Fibroblast of lung (primary cell): ENCODE results near the gene C1GALT1. TPM values are rescaled to one million over a fixed set of nuclear protein-coding genes. Genes with fewer than 3 reads are reported as not detected.
"Not testable (repeated sequence)": the region's sequence is repeated elsewhere in the genome, so short reads cannot be mapped to it uniquely, and the experiment has no call there.

Experiments
- DNase-seq, 2 donors: peaks; one replicate each; pipeline versions ENCODE4 v3.0.0 to v3.0.0-alpha.2; 2010; ENCODE audit warnings: low read depth in 2 of 2
- H2AFZ ChIP-seq: 2 replicates; pipeline ENCODE4 v1.5.1; 2012; ENCODE audit warnings: low read length, control low read depth, inconsistent platforms
- H3K27ac ChIP-seq: 2 replicates; pipeline ENCODE4 v1.5.1; 2011; ENCODE audit warnings: low read length, control low read depth; ENCODE audit not compliant: insufficient read depth
- H3K27me3 ChIP-seq: 2 replicates; pipeline ENCODE4 v1.5.1; 2011; ENCODE audit warnings: mild to moderate bottlenecking, low read length; ENCODE audit not compliant: control insufficient read depth, insufficient read depth
- H3K36me3 ChIP-seq: 2 replicates; pipeline ENCODE4 v1.5.1; 2011; ENCODE audit warnings: low read length; ENCODE audit not compliant: control insufficient read depth, insufficient read depth
- H3K4me1 ChIP-seq: 2 replicates; pipeline ENCODE4 v1.5.1; 2011; ENCODE audit warnings: low read length; ENCODE audit not compliant: control insufficient read depth, insufficient read depth; ENCODE audit errors: extremely low read depth
- H3K4me2 ChIP-seq: 2 replicates; pipeline ENCODE4 v1.5.1; 2011; ENCODE audit warnings: low read length, control low read depth; ENCODE audit not compliant: insufficient read depth; ENCODE audit errors: extremely low read depth
- H3K4me3 ChIP-seq, 4 experiments: fragments of 200-600 bp in 1 of 4; sonication (generic) in 1 of 4; replicated peaks in 1 of 4; 2 replicates each; pipeline ENCODE4 v1.5.1; 2011 to 2016; ENCODE audit warnings: low read length in 4 of 4, low read depth in 3 of 4, mild to moderate bottlenecking in 3 of 4, control low read depth in 2 of 4, inconsistent platforms in 1 of 4, mixed read lengths in 1 of 4; ENCODE audit not compliant: insufficient read depth in 1 of 4; ENCODE audit errors: control extremely low read depth in 1 of 4
- H3K79me2 ChIP-seq: 2 replicates; pipeline ENCODE4 v1.5.1; 2012; ENCODE audit warnings: mild to moderate bottlenecking, low read length, inconsistent platforms; ENCODE audit not compliant: control insufficient read depth, insufficient read depth
- H3K9ac ChIP-seq: 2 replicates; pipeline ENCODE4 v1.5.1; 2011; ENCODE audit warnings: mild to moderate bottlenecking, low read length, control low read depth; ENCODE audit not compliant: insufficient read depth
- H3K9me3 ChIP-seq: 2 replicates; pipeline ENCODE4 v1.5.1; 2012; ENCODE audit warnings: low read depth, low read length; ENCODE audit not compliant: control insufficient read depth, insufficient read depth
- H4K20me1 ChIP-seq: 2 replicates; pipeline ENCODE4 v1.5.1; 2011; ENCODE audit warnings: low read length; ENCODE audit not compliant: control insufficient read depth, insufficient read depth; ENCODE audit errors: extremely low read depth
- CTCF ChIP-seq, 2 donors: IDR thresholded peaks in 1 of 2; conservative IDR thresholded peaks in 1 of 2; 1 replicate in 1 of 2; 2 replicates in 1 of 2; pipeline ENCODE4 v1.5.1; 2011 to 2012; ENCODE audit warnings: low read length in 2 of 2, control low read depth in 1 of 2, inconsistent platforms in 1 of 2, low read depth in 1 of 2, mild to moderate bottlenecking in 1 of 2
- EZH2 ChIP-seq: IDR thresholded peaks from 2 replicates; pipeline ENCODE4 v1.5.1; 2012; ENCODE audit warnings: low read length, control low read depth, mild to moderate bottlenecking; ENCODE audit errors: missing control alignments
- polyA plus RNA-seq, 2 donors: library from polyadenylated mRNA; depleted of rRNA in 1 of 2; stranded (reverse) in 1 of 2; unstranded in 1 of 2; fragments of >200 nt; gene quantifications; 2 replicates each; pipeline ENCODE4 v1.2.1, GENCODE V29; 2011 to 2012; ENCODE audit warnings: missing spikeins in 1 of 2
- total RNA-seq: library from RNA; depleted of rRNA; stranded (reverse); fragments of >200 nt; gene quantifications from 2 replicates; pipeline ENCODE4 v1.2.1, GENCODE V29; 2014

The C1GALT1 gene
- total and polyA plus RNA-seq, 2 donors (not counting 1 experiment from before 2014, with no cell fraction given): 17.0 to 26.3 TPM

- Histone ChIP-seq H3K4me1 (no peaks in the 10 kb centered on the region), H3K4me2 (no peak overlapping the region), H3K27me3 (no peaks in the 10 kb centered on the region), H3K9me3 (no peaks in the 10 kb centered on the region), H3K4me3 (peak overlapping the region in 1 of 4 experiments; percentile 25), H2AFZ (no peak overlapping the region), H3K36me3 (no peaks in the 10 kb centered on the region), H3K79me2 (no peaks in the 10 kb centered on the region), H3K9ac (no peak overlapping the region), H3K27ac (no peak overlapping the region), H4K20me1 (no peaks in the 10 kb centered on the region)
- DNase-seq: peak; percentile 37 to 68
- TF ChIP-seq CTCF (conservative IDR thresholded peaks at IDR 0.05 in 1 of 2, IDR thresholded peaks at IDR 0.05 in 1 of 2; ENCODE audit: low read depth in 1 of 2, low read length in 2 of 2): no peak
- no peak for TF ChIP-seq EZH2
Measured at GRCh38 chr7:7136466-7137381, 45.6 kb upstream of the C1GALT1 start.

- no peak overlapping the region for H3K27ac ChIP-seq
- no peaks in the 10 kb centered on the region for H3K9me3 ChIP-seq
- H3K9ac ChIP-seq: no peak overlapping the region
- no peak overlapping the region for H3K4me3 ChIP-seq
- H3K27me3 ChIP-seq: no peaks in the 10 kb centered on the region
- H3K36me3 ChIP-seq: no peaks in the 10 kb centered on the region
- no peaks in the 10 kb centered on the region for H3K79me2 ChIP-seq
- no peaks in the 10 kb centered on the region for H3K4me1 ChIP-seq
- H4K20me1 ChIP-seq: no peaks in the 10 kb centered on the region
- no peak for DNase-seq
- TF ChIP-seq EZH2: no peak
- no peak for TF ChIP-seq CTCF (conservative IDR thresholded peaks at IDR 0.05 in 1 of 2, IDR thresholded peaks at IDR 0.05 in 1 of 2; ENCODE audit: low read depth in 1 of 2, low read length in 2 of 2)
- no peak overlapping the region for H2AFZ ChIP-seq
- no peak overlapping the region for H3K4me2 ChIP-seq
Measured at GRCh38 chr7:7138897-7139296, 43.4 kb upstream of the C1GALT1 start.

- H2AFZ ChIP-seq, H4K20me1 ChIP-seq, DNase-seq, H3K4me3 ChIP-seq, H3K27ac ChIP-seq, H3K4me2 ChIP-seq, H3K4me1 ChIP-seq, H3K27me3 ChIP-seq, H3K9ac ChIP-seq, H3K36me3 ChIP-seq, H3K9me3 ChIP-seq, H3K79me2 ChIP-seq: not testable (repeated sequence)
Measured at GRCh38 chr7:7143404-7143803, 38.9 kb upstream of the C1GALT1 start.

- not testable (repeated sequence) for H3K9ac ChIP-seq, H4K20me1 ChIP-seq, H3K4me2 ChIP-seq, H3K79me2 ChIP-seq, DNase-seq, H3K27me3 ChIP-seq, H3K4me1 ChIP-seq, H3K27ac ChIP-seq, H3K36me3 ChIP-seq, H3K4me3 ChIP-seq, H2AFZ ChIP-seq, H3K9me3 ChIP-seq
Measured at GRCh38 chr7:7145151-7145550, 37.2 kb upstream of the C1GALT1 start.
